K562 (cell line): ENCODE measurements around the gene DUS4L. TPM values are rescaled to one million over a fixed set of nuclear protein-coding genes. Genes with fewer than 3 reads are reported as not detected.
A peak's percentile ranks its signal among the peaks of the same experiment; 100 is the strongest.

Source experiments
- AFF1 ChIP-seq, 2 experiments: fragments of 450-650 bp; IDR thresholded peaks; 2 replicates each; pipeline ENCODE4 v1.6.1; 2018; ENCODE audit warnings: mild to moderate bottlenecking in 2 of 2, low read depth in 1 of 2; ENCODE audit not compliant: partially characterized antibody in 2 of 2
- CCAR2 ChIP-seq: fragments of 200-400 bp; formaldehyde crosslinking; IDR thresholded peaks from 2 replicates; pipeline ENCODE4 v1.6.1; 2017; ENCODE audit warnings: mild to moderate bottlenecking, low read depth, low read length
- JUND ChIP-seq, 2 experiments: IDR thresholded peaks; 2 replicates in 1 of 2; 3 replicates in 1 of 2; pipeline ENCODE4 v1.6.1; 2011; ENCODE audit warnings: borderline replicate concordance in 2 of 2, low read depth in 2 of 2, low read length in 2 of 2, improper control_type of control experiment in 1 of 2, missing biosample characterization in 1 of 2, missing genetic modification characterization in 1 of 2, missing genetic modification reagents in 1 of 2
- MED1 ChIP-seq: sonication (generic); formaldehyde crosslinking; IDR thresholded peaks from 2 replicates; pipeline ENCODE4 v1.8.1; 2023; ENCODE audit warnings: missing genetic modification reagents, borderline replicate concordance
- NR2C1 ChIP-seq, 2 experiments: fragments of 450-650 bp; IDR thresholded peaks; 2 replicates each; pipeline ENCODE4 v1.6.1; 2017; ENCODE audit warnings: mild to moderate bottlenecking in 2 of 2, antibody characterized with exemption in 1 of 2, inconsistent platforms in 1 of 2, missing compliant biosample characterization in 1 of 2, missing genetic modification characterization in 1 of 2
- REST ChIP-seq, 2 experiments: fragments of 450-650 bp; formaldehyde crosslinking in 1 of 2; IDR thresholded peaks; 2 replicates each; pipeline versions ENCODE4 v1.4.0 to v1.6.1; 2014 to 2020; ENCODE audit warnings: mild to moderate bottlenecking in 2 of 2, borderline replicate concordance in 1 of 2, low read depth in 1 of 2
- TFE3 ChIP-seq: fragments of 450-650 bp; formaldehyde crosslinking; IDR thresholded peaks from 2 replicates; pipeline ENCODE4 v1.4.0; 2020; ENCODE audit warnings: mild to moderate bottlenecking, mixed read lengths
- USF2 ChIP-seq: sonication (generic); formaldehyde crosslinking; IDR thresholded peaks from 2 replicates; pipeline ENCODE4 v1.5.0; 2020; ENCODE audit warnings: missing genetic modification reagents
- polyA plus RNA-seq, 8 experiments: library from polyadenylated mRNA; depleted of rRNA in 4 of 8; stranded (reverse) in 5 of 8; unstranded in 3 of 8; fragments of >200 nt; fragmentation: Nextera tagmentation in 2 of 8; fragmentation: Illumina TruSeq in 1 of 8; extraction: Ambion mirVana in 2 of 8; extraction: Trizol in 1 of 8; gene quantifications; 2 replicates each; pipeline versions ENCODE4 v1.2.1 to v1.2.3, GENCODE V29; 2011 to 2014; ENCODE audit warnings: inconsistent platforms in 1 of 8, missing spikeins in 1 of 8
- total RNA-seq, 7 experiments: library from RNA; depleted of rRNA in 6 of 7; stranded (reverse); fragments of >200 nt in 6 of 7; fragmentation: Illumina TruSeq in 2 of 7; extraction: Trizol in 2 of 7; gene quantifications; 2 replicates each; pipeline versions ENCODE4 v1.2.1 to v1.2.3, GENCODE V29; 2011 to 2021; ENCODE audit warnings: low replicate concordance in 1 of 7

The DUS4L gene
- total and polyA plus RNA-seq, 9 of the 15 experiments (the other 6 are each of a cell fraction or from before 2014, with no cell fraction given) = 12.2 to 33.6 (median 28.6) TPM

GRCh38 chr7:107564553-107565298 lies 955 bp downstream of the DUS4L start (continued):
- TF ChIP-seq REST (IDR thresholded peaks at IDR 0.05; ENCODE audit: borderline replicate concordance) (0 out of 2 replicates have a peak, but pooled peaks have one; percentile 30), REST (CRISPR knock-in tag; IDR thresholded peaks at IDR 0.05; ENCODE audit: low read depth) (no peak), MED1 (CRISPR knock-in tag) (no peak), AFF1 (IDR thresholded peaks at IDR 0.05; ENCODE audit: low read depth in 1 of 2, partially characterized antibody in 2 of 2) (no peak), NR2C1 (IDR thresholded peaks at IDR 0.05) (peak; percentile 95), NR2C1 (tag; IDR thresholded peaks at IDR 0.05) (peak; percentile 96; the same call in 1 of the 2 replicates), CCAR2 (no peak), USF2 (peak; percentile 82), TFE3 (CRISPR knock-in tag) (peak; percentile 88), JUND (IDR thresholded peaks at IDR 0.05; ENCODE audit: borderline replicate concordance, low read depth, low read length) (no peak), JUND (tag; IDR thresholded peaks at IDR 0.05; ENCODE audit: borderline replicate concordance, low read depth, low read length) (no peak)
